ENCODE data around the gene CPSF4L. TPM values are rescaled to one million over a fixed set of nuclear protein-coding genes. Genes with fewer than 3 reads are reported as not detected.
"Not testable (repeated sequence)": the region's sequence is repeated elsewhere in the genome, so short reads cannot be mapped to it uniquely, and the experiment has no call there.

Gene CPSF4L
- total RNA-seq, 1 donor from 2014 or later: not detected

GRCh38 chr17:73266796-73267195 is 5.1 kb upstream of the CPSF4L start:
- Mint-ChIP-seq H3K27me3 (ENCODE audit: low read depth, unreplicated experiment) (peaks cover 11% of the 10 kb centered on the region), H3K36me3 (ENCODE audit: low read depth, unreplicated experiment) (no peaks in the 10 kb centered on the region), H3K9me3 (ENCODE audit: unreplicated experiment) (no peaks in the 10 kb centered on the region), H3K4me3 (ENCODE audit: unreplicated experiment) (no peak overlapping the region), H3K27ac (ENCODE audit: unreplicated experiment) (no peak overlapping the region), H3K4me1 (ENCODE audit: low read depth, unreplicated experiment) (peaks cover 8% of the 10 kb centered on the region)
- H3K4me2 ChIP-seq (ENCODE audit: low read length): no peak overlapping the region
- FAIRE-seq: no peak
- no peak overlapping the region for H3K4me3 ChIP-seq (ENCODE audit: insufficient read depth, low read depth, low read length)
- no peak for TF ChIP-seq CTCF (IDR thresholded peaks at IDR 0.05; ENCODE audit: insufficient read depth, low read depth, low read length)
- no peak for TF ChIP-seq EZH2 (IDR thresholded peaks at IDR 0.05; ENCODE audit: insufficient read depth, low read length)
- H3K27me3 ChIP-seq (ENCODE audit: insufficient read depth, low read length): no peaks in the 10 kb centered on the region
- H3K9me3 ChIP-seq (ENCODE audit: insufficient read depth, low read depth, low read length): no peaks in the 10 kb centered on the region
- no peak overlapping the region for H2AFZ ChIP-seq (ENCODE audit: low read depth, low read length)
- H3K79me2 ChIP-seq (ENCODE audit: insufficient read depth, low read length): no peaks in the 10 kb centered on the region
- H3K36me3 ChIP-seq (ENCODE audit: insufficient read depth, low read length): no peaks in the 10 kb centered on the region
- H3K4me1 ChIP-seq (ENCODE audit: insufficient read depth, low read length): peaks cover 13% of the 10 kb centered on the region
- H3K27ac ChIP-seq (ENCODE audit: low read depth, low read length): no peak overlapping the region
- no peak for DNase-seq (ENCODE audit: low read depth)
- no peak overlapping the region for H3K9ac ChIP-seq (ENCODE audit: low read length)
- no peaks in the 10 kb centered on the region for H4K20me1 ChIP-seq (ENCODE audit: insufficient read depth, low read length)

- TF ChIP-seq EZH2 (IDR thresholded peaks at IDR 0.05; ENCODE audit: insufficient read depth, low read length): no peak
- no peak for TF ChIP-seq CTCF (IDR thresholded peaks at IDR 0.05; ENCODE audit: insufficient read depth, low read depth, low read length)
- no peaks in the 10 kb centered on the region for H3K9me3 ChIP-seq (ENCODE audit: insufficient read depth, low read depth, low read length)
- H3K27ac ChIP-seq (ENCODE audit: low read depth, low read length): no peak overlapping the region
- peaks cover 16% of the 10 kb centered on the region for H3K4me1 ChIP-seq (ENCODE audit: insufficient read depth, low read length)
- H3K27me3 Mint-ChIP-seq (ENCODE audit: low read depth, unreplicated experiment): peaks cover 15% of the 10 kb centered on the region
- DNase-seq (ENCODE audit: low read depth) (no peak), FAIRE-seq (no peak)
- no peak overlapping the region for H3K4me2 ChIP-seq (ENCODE audit: low read length)
- H3K79me2 ChIP-seq (ENCODE audit: insufficient read depth, low read length): no peaks in the 10 kb centered on the region
- no peaks in the 10 kb centered on the region for H3K36me3 ChIP-seq (ENCODE audit: insufficient read depth, low read length)
- H3K4me1 Mint-ChIP-seq (ENCODE audit: low read depth, unreplicated experiment): peaks cover 8% of the 10 kb centered on the region
- H3K9me3 Mint-ChIP-seq (ENCODE audit: unreplicated experiment): no peaks in the 10 kb centered on the region
- no peaks in the 10 kb centered on the region for H3K36me3 Mint-ChIP-seq (ENCODE audit: low read depth, unreplicated experiment)
- H3K4me3 ChIP-seq (ENCODE audit: insufficient read depth, low read depth, low read length): no peak overlapping the region
- no peaks in the 10 kb centered on the region for H4K20me1 ChIP-seq (ENCODE audit: insufficient read depth, low read length)
- H3K27ac Mint-ChIP-seq (ENCODE audit: unreplicated experiment): no peak overlapping the region
- H2AFZ ChIP-seq (ENCODE audit: low read depth, low read length): no peak overlapping the region
- H3K9ac ChIP-seq (ENCODE audit: low read length): no peak overlapping the region
- no peaks in the 10 kb centered on the region for H3K27me3 ChIP-seq (ENCODE audit: insufficient read depth, low read length)
- H3K4me3 Mint-ChIP-seq (ENCODE audit: unreplicated experiment): no peak overlapping the region
These were observed 4.3 kb upstream of the CPSF4L start for GRCh38 chr17:73265646-73266640.

- not testable (repeated sequence) for H3K4me3 ChIP-seq (ENCODE audit: insufficient read depth, low read depth, low read length); DNase-seq (ENCODE audit: low read depth); H3K79me2 ChIP-seq (ENCODE audit: insufficient read depth, low read length); H3K4me3 Mint-ChIP-seq (ENCODE audit: unreplicated experiment); H3K4me1 Mint-ChIP-seq (ENCODE audit: low read depth, unreplicated experiment); H3K9me3 Mint-ChIP-seq (ENCODE audit: unreplicated experiment); H3K9me3 ChIP-seq (ENCODE audit: insufficient read depth, low read depth, low read length); H3K36me3 ChIP-seq (ENCODE audit: insufficient read depth, low read length); H3K9ac ChIP-seq (ENCODE audit: low read length); H3K36me3 Mint-ChIP-seq (ENCODE audit: low read depth, unreplicated experiment); FAIRE-seq; H3K4me2 ChIP-seq (ENCODE audit: low read length); H4K20me1 ChIP-seq (ENCODE audit: insufficient read depth, low read length); H3K27me3 ChIP-seq (ENCODE audit: insufficient read depth, low read length); H3K27ac Mint-ChIP-seq (ENCODE audit: unreplicated experiment); H3K27ac ChIP-seq (ENCODE audit: low read depth, low read length); H2AFZ ChIP-seq (ENCODE audit: low read depth, low read length)
- H3K27me3 Mint-ChIP-seq (ENCODE audit: low read depth, unreplicated experiment): peaks cover 15% of the 10 kb centered on the region
- peaks cover 16% of the 10 kb centered on the region for H3K4me1 ChIP-seq (ENCODE audit: insufficient read depth, low read length)
These were observed 2.8 kb upstream of the CPSF4L start for GRCh38 chr17:73264448-73264847.

All from astrocyte (in vitro differentiated cells and primary cell).